SJCRH30 (cell line): ENCODE results near the gene CDK6. TPM values are rescaled to one million over a fixed set of nuclear protein-coding genes. Genes with fewer than 3 reads are reported as not detected.

ENCODE experiments used
- DNase-seq, 2 experiments: peaks; one replicate each; pipeline ENCODE4 v3.0.0-alpha.2; 2015 to 2020
- H3K27ac ChIP-seq: fragments of 250-450 bp; sonication (Bioruptor Pico); 2 replicates; pipeline ENCODE4 v1.5.1; 2020; ENCODE audit warnings: mild to moderate bottlenecking, moderate library complexity
- H3K27me3 ChIP-seq: fragments of 250-450 bp; sonication (Bioruptor Pico); 2 replicates; pipeline ENCODE4 v1.5.1; 2020; ENCODE audit warnings: mild to moderate bottlenecking, moderate library complexity
- H3K36me3 ChIP-seq: fragments of 250-450 bp; sonication (Bioruptor Pico); 2 replicates; pipeline ENCODE4 v1.5.1; 2020; ENCODE audit warnings: mild to moderate bottlenecking, moderate library complexity
- H3K4me1 ChIP-seq: fragments of 250-450 bp; sonication (Bioruptor Pico); 2 replicates; pipeline ENCODE4 v1.5.1; 2020; ENCODE audit warnings: mild to moderate bottlenecking, moderate library complexity
- H3K4me3 ChIP-seq: fragments of 250-450 bp; sonication (Bioruptor Pico); 2 replicates; pipeline ENCODE4 v1.5.1; 2020; ENCODE audit warnings: mild to moderate bottlenecking, moderate library complexity
- H3K9me3 ChIP-seq: fragments of 250-450 bp; sonication (Bioruptor Pico); replicated peaks from 2 replicates; pipeline ENCODE4 v1.5.1; 2020; ENCODE audit warnings: mild to moderate bottlenecking, moderate library complexity
- total RNA-seq: library from RNA; depleted of rRNA; stranded (reverse); fragments of >200 nt; shearing (Covaris generic); gene quantifications from 2 replicates; pipeline ENCODE4 v1.2.3, GENCODE V29; 2014

Gene CDK6
- total RNA-seq, 1 experiment from 2014 or later: 194 TPM

DNA sequence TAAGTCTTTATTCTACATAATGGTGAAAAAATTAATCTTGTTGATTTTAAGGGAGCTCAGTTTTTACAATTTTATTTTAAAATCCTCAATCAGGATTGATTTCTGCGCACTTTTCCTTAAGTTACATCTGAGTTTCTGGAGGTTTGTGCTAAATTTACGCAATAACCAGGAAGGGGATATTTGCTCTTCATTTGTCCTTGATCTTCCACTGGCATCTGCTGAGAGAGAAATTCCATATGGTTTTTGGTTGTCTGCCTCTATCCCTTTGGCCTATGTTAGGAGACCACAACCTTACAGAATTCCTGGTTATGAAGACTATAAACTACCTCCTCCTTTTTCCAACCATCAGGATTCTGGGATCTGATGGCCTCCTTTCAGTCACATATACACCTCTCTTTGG lies 20.1 kb upstream of the CDK6 start:
- no peak for DNase-seq
- H3K9me3 ChIP-seq: no peaks in the 10 kb centered on the region
- H3K4me3 ChIP-seq: no peak overlapping the region
- no peaks in the 10 kb centered on the region for H3K4me1 ChIP-seq
- no peak overlapping the region for H3K27ac ChIP-seq
- H3K36me3 ChIP-seq: peaks cover 2% of the 10 kb centered on the region; the same call in 1 of the 2 replicates
- H3K27me3 ChIP-seq: no peaks in the 10 kb centered on the region

DNA sequence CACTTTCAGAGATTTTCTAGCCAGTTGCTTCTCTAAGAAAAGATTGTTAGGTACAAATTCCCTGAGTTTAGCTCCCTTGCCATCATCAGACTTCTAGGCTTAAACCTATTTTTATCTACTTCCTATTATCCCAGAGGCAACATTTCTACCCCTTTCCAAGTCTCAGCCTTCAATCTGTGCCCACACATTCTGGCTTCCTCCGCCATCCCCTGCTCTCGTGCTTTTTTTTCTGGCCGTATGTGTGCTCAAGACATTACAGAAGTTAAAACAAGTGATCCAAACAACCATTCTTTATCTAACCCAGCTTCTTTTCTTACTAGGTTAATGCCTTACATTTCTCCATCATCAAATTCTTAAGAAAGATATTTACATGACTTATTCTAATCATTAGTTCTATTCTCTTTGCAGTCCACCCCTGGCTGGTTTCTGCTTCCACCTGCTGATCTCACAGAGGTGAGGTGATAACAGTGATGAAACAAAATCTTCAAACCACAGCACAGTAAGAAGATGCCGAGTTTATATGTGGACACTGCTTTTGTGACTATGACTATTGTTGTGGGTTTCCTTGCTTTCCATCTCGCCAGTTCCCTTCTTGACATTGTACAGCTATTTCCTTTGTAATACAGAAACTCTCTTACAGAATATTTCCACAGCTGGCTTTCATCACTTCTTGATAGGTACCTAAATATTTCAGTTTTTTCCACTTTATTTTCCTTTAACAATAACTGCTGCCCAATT lies 18.3 kb upstream of the CDK6 start:
- DNase-seq: no peak
- Histone ChIP-seq H3K36me3 (peaks cover 2% of the 10 kb centered on the region; the same call in 1 of the 2 replicates), H3K27ac (no peak overlapping the region), H3K9me3 (no peaks in the 10 kb centered on the region), H3K4me3 (no peak overlapping the region), H3K4me1 (no peaks in the 10 kb centered on the region), H3K27me3 (no peaks in the 10 kb centered on the region)

DNA sequence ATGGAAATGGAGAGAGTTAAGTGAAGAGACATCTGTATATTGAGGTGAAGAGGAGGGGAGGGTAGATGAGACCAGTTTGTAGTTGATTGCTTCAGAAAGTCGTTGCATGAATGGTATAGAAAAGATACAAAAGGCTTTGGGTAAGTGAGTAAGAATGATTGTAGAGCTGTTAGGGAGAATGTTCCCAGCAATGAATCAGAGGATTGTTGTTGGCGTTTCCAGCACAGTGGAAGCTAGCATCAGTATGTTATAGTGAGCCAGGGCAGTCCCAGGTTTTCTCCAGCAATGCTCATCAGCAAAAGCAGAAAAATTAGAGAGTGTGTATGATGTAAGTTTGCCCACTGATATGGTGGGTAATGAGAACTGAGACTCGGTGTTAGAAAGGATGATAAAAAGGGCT lies 15.4 kb upstream of the CDK6 start:
- no peak overlapping the region for H3K27ac ChIP-seq
- no peaks in the 10 kb centered on the region for H3K9me3 ChIP-seq
- H3K27me3 ChIP-seq: no peaks in the 10 kb centered on the region
- no peaks in the 10 kb centered on the region for H3K4me1 ChIP-seq
- H3K36me3 ChIP-seq: peaks cover 2% of the 10 kb centered on the region; the same call in 1 of the 2 replicates
- no peak overlapping the region for H3K4me3 ChIP-seq
- DNase-seq: no peak

DNA sequence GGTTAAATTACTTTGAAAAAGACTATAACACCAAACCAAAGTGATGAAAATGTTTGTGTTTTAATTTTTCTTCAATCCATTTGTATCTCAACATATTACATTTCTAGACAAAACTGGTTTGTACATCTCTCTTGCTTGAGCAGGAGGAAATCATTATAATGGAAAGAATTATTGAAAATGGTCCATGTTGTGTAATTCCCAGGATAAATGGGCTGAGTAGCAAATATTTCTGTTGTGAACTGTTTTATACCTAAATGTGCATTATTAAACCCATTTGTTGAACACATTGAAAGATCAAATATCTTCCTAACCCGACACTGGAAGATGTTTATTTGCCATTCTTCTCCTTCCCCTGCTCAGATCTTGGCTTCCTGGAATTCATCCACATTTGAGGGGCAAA lies 14.1 kb upstream of the CDK6 start:
- Histone ChIP-seq H3K4me1 (no peaks in the 10 kb centered on the region), H3K27me3 (no peaks in the 10 kb centered on the region), H3K4me3 (no peak overlapping the region), H3K36me3 (no peaks in the 10 kb centered on the region), H3K9me3 (no peaks in the 10 kb centered on the region), H3K27ac (no peak overlapping the region)
- no peak for DNase-seq

DNA sequence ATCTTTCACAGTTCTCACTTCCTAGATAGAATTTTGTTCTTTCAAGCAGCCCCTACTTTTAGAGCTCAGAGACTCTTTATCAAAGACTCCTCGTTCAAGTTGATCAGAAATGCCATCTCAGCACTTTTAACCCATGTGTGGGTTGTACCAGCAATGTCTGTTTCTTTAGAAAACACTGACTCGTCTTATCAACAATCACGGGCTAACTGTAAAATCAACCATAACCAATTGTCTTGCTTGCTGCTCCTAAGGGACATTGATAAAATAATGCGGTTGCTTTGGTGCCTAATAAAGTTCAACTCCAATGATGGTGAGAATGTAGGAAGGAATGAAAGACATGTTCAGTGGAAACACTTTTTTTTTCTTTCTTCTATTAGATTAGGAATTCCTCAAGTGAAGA lies 12.9 kb upstream of the CDK6 start:
- H3K4me1 ChIP-seq: no peaks in the 10 kb centered on the region
- no peak overlapping the region for H3K4me3 ChIP-seq
- no peaks in the 10 kb centered on the region for H3K9me3 ChIP-seq
- no peak overlapping the region for H3K27ac ChIP-seq
- H3K36me3 ChIP-seq: no peaks in the 10 kb centered on the region
- H3K27me3 ChIP-seq: no peaks in the 10 kb centered on the region
- DNase-seq: no peak

DNA sequence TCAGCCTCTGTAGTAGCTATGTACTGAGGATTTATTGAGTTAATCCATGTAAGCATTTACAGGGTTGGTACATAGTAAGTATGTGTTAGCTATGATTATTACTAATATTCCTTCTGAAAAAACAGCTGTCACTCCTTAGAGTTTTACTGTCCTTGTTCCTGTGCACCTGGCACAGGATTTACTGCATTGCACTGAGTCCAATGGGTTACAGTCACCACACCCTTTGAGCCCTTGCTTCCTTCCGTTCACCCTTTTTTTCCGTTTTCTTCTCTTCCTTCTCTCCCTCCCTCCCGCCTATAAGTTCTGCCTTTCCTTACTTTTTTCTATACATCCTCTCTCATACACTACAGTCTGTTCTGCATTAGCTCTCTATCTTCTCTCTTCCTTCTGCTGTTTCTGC lies 12.5 kb upstream of the CDK6 start:
- H3K27ac ChIP-seq: no peak overlapping the region
- no peak for DNase-seq
- H3K4me3 ChIP-seq: no peak overlapping the region
- H3K9me3 ChIP-seq: no peaks in the 10 kb centered on the region
- H3K36me3 ChIP-seq: no peaks in the 10 kb centered on the region
- no peaks in the 10 kb centered on the region for H3K27me3 ChIP-seq
- no peaks in the 10 kb centered on the region for H3K4me1 ChIP-seq

DNA sequence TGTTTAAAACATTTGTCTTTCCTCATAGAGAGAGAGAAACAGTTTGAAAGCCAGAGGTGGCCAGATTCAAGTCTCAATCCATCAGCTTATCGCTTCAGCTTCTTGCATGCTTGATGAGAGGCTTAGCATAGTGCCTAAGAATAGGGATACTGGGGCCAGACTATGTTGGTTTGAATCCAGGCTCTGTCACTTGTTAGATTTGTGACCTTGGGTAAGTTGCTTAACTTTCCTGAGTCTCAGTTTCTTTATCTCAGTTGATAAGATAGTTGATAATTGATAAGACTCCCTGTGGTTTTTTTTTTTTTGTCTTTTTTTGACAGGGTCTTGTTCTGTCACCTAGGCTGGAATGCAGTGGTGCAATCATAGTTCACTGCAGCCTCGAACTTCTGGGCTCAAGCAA lies 12.1 kb upstream of the CDK6 start:
- no peak for DNase-seq
- no peaks in the 10 kb centered on the region for H3K36me3 ChIP-seq
- no peaks in the 10 kb centered on the region for H3K27me3 ChIP-seq
- no peak overlapping the region for H3K4me3 ChIP-seq
- H3K4me1 ChIP-seq: no peaks in the 10 kb centered on the region
- H3K27ac ChIP-seq: no peak overlapping the region
- no peaks in the 10 kb centered on the region for H3K9me3 ChIP-seq

DNA sequence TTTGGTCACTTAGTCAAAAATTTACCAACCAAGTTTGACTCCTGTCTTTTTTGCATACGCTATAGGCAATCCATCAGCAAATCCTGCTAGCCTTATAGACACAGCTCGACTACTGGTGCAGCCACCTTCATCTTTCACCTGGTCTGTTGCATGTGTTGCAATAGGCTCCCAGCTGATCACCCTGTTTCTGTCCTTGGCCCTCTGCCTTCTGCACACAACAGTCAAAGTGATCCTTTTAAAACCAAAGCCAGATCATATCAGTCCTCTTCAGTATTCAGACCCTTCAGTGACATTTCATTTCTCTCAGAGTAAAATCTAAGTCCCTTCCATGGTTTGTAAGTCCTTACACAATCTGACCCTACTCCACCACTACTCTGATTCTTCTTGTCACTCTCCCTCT lies 10.9 kb upstream of the CDK6 start:
- no peaks in the 10 kb centered on the region for H3K27me3 ChIP-seq
- H3K27ac ChIP-seq: no peak overlapping the region
- H3K9me3 ChIP-seq: no peaks in the 10 kb centered on the region

DNA sequence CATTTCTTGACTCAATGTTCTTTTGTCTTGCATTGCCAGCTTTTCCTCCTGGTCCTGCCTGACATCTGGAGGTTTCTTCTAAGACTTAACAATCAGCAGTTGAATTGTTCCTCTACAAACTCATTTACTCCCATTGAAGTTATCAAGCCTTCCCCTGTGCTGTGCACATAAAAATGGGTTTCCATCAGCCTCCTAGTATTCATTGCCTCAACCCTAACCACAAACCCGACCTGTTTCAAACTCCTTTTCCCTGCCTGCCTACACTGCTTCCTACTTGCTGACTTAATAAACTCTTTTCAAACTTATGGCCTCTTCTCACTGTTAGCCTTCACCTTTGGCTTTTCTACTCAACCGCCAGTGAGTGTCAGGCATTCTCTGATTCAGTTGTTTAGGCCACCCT lies 9.4 kb upstream of the CDK6 start:
- Histone ChIP-seq H3K27me3 (no peaks in the 10 kb centered on the region), H3K27ac (no peak overlapping the region), H3K4me3 (no peak overlapping the region), H3K4me1 (no peaks in the 10 kb centered on the region), H3K9me3 (no peaks in the 10 kb centered on the region), H3K36me3 (no peaks in the 10 kb centered on the region)
- DNase-seq: no peak

More for the DNA sequence above, 10.9 kb upstream of the CDK6 start:
- no peaks in the 10 kb centered on the region for H3K4me1 ChIP-seq
- no peak overlapping the region for H3K4me3 ChIP-seq
- H3K36me3 ChIP-seq: no peaks in the 10 kb centered on the region
- DNase-seq: no peak

DNA sequence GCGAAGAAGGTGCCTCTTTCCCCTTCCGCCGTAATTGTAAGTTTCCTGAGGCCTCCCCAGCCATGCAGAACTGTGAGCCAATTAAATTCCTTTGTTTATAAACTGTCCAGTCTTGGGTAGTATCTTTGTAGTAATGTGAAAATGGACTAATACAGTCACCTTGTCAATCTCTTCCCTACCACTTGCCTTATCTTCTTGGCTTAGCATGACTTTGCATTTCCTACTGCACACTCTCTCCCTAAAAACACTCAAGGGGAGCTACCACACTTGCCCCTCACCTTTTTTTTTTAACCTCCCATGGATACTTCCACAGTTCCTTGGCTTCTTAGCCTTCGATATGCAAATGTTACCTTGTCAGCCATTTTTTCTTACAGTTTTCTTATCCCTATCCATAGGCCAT lies 7.4 kb upstream of the CDK6 start:
- Histone ChIP-seq H3K27ac (no peak overlapping the region), H3K9me3 (no peaks in the 10 kb centered on the region), H3K27me3 (no peaks in the 10 kb centered on the region), H3K36me3 (no peaks in the 10 kb centered on the region), H3K4me1 (no peaks in the 10 kb centered on the region), H3K4me3 (no peak overlapping the region)
- DNase-seq: no peak

DNA sequence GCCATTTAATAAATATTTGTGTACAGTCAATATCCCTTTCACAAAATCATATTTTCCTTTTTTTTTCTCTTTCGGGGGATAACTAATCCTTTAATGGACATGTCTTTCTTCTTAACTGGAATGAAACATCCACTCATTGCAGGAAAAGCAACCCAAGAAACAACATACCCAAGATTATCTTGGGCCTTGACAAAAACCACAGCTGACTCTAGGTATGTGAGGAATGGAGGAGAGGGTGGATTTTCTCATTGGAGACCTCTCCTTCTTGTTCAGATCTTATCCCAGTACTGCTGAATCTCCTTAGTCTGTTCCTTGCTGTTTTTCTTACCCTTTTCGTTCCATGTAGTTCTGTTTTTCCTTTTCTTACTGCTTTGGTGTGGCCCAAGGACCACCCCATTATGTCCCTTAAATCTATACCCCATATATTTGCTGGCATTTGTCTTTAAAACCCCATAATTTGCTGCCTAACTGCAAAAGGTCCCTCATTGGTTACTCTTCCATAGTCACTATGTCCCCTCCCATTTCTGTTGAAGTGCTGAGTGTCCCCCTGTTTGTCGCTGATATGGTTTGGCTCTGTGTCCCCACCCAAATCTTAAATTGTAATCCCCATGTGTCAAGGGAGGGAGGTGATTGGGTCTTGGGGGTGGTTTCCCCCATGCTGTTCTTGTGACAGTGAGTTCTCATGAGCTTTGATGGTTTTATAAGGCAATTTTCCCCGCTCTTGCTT lies 6.8 kb upstream of the CDK6 start:
- Histone ChIP-seq H3K27ac (no peak overlapping the region), H3K27me3 (no peaks in the 10 kb centered on the region), H3K9me3 (no peaks in the 10 kb centered on the region), H3K4me1 (no peaks in the 10 kb centered on the region), H3K36me3 (no peaks in the 10 kb centered on the region), H3K4me3 (no peak overlapping the region)
- DNase-seq: no peak

DNA sequence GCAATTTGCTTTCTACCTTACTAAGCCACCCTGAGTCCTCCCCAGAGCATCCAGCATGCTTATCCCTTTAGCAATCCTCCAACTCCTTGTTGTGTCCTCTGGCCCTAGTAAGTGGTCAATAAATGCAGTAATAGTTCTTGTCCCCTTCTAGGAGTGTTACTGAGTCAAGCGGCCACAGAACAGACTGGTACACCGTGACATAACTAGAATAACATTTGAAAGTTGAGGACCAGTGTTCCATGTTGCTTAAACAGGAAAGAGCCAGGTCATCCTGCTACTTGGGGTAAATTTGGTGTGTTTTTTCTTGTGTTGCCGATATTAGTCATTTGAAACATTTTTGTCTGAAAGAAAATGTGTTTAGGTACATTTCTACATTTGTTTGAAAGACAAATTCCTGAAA lies 4.8 kb upstream of the CDK6 start:
- H3K4me3 ChIP-seq: no peak overlapping the region
- no peaks in the 10 kb centered on the region for H3K9me3 ChIP-seq
- no peak overlapping the region for H3K27ac ChIP-seq
- H3K36me3 ChIP-seq: no peaks in the 10 kb centered on the region
- DNase-seq: no peak
- no peaks in the 10 kb centered on the region for H3K27me3 ChIP-seq
- no peaks in the 10 kb centered on the region for H3K4me1 ChIP-seq

DNA sequence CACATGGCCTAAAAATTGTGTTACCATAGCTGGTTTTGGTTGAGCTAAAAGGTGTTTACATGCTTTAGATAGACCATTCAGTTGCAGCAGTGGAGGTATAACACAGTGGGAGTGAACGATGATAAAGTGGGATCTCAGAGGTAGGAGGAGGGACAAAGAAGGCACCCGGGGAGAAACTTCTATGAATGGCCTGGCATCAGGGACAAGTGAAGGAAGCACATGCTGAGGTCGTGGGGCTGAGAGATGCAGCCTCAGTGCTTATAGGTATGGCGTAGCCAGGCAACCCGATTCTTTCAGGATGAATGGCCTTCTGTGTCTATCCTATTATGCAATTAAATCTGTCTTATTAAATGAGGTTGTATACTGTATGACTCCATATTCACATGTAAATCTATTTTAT lies 3.9 kb upstream of the CDK6 start:
- no peak for DNase-seq
- Histone ChIP-seq H3K4me1 (no peaks in the 10 kb centered on the region), H3K4me3 (no peak overlapping the region), H3K27me3 (no peaks in the 10 kb centered on the region), H3K9me3 (no peaks in the 10 kb centered on the region), H3K27ac (no peak overlapping the region), H3K36me3 (no peaks in the 10 kb centered on the region)

DNA sequence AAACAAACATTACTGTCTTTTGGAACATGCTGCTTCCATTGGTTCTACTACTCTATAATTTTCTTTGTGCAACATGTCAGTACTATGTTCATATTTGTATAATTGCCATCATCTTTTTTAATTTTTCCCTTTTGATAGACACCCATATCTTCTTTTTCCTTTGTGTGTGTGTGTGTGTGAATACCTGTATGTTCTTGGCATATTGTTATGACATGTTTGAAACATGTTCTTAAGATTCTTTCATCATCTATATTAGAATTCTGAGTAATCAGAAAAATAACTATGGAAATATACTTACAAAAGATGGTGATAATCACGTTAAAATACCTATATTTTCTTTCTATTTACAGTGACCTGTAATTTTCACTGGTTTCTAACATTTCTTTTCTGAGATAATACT lies 3.5 kb upstream of the CDK6 start:
- H3K9me3 ChIP-seq: no peaks in the 10 kb centered on the region
- no peaks in the 10 kb centered on the region for H3K36me3 ChIP-seq
- H3K4me1 ChIP-seq: no peaks in the 10 kb centered on the region
- H3K4me3 ChIP-seq: no peak overlapping the region
- no peak overlapping the region for H3K27ac ChIP-seq
- no peak for DNase-seq
- H3K27me3 ChIP-seq: no peaks in the 10 kb centered on the region

DNA sequence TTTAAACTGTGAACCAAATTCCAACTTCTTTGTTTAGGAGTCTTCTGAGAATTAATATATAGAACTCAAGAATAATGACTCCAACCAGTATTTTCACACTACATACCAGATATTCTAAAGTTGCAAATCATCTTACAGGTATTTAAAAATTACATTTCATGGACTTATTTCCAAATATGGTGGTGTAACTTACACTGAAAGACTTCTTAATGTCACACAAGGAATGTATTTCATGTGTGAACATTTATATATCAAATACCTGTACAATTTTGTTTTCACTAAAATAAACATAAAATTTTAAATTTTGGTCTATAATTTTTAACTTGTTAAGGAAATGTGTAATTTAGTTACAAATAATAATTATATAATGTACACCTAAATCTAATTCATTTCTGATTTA lies 2.6 kb upstream of the CDK6 start:
- no peak for DNase-seq
- no peak overlapping the region for H3K4me3 ChIP-seq
- no peaks in the 10 kb centered on the region for H3K36me3 ChIP-seq
- no peaks in the 10 kb centered on the region for H3K4me1 ChIP-seq
- no peaks in the 10 kb centered on the region for H3K27me3 ChIP-seq
- no peaks in the 10 kb centered on the region for H3K9me3 ChIP-seq
- peak overlapping the region; percentile 92; the same call in 1 of the 2 replicates for H3K27ac ChIP-seq
